ENCODE data around the gene RER1.

The RER1 gene

GRCh38 chr1:2391041-2391930, at the start of gene RER1, which contains the start of gene MORN1:
TSS of gene RER1 (plus strand) at chr1:2391841. CDS start at chr1:2395791, 3,950 bp downstream.
TSS of gene MORN1 (minus strand) at chr1:2391554. CDS start at chr1:2391533, 21 bp downstream.
- peak; percentile 96 to 99 (median 98) for DNase-seq

- no peak for DNase-seq
Observed at GRCh38 chr1:2342384-2343022, 49.1 kb upstream of the RER1 start.

- no peak for DNase-seq
Observed at GRCh38 chr1:2343023-2343935, 48.4 kb upstream of the RER1 start.

- no peak for DNase-seq
Observed at GRCh38 chr1:2344121-2344681, 47.4 kb upstream of the RER1 start.

- no peak for DNase-seq
Observed at GRCh38 chr1:2344744-2345296, 46.8 kb upstream of the RER1 start.

- DNase-seq, result no peak
Observed at GRCh38 chr1:2345297-2346075, 46.2 kb upstream of the RER1 start.

- DNase-seq, result no peak
Observed at GRCh38 chr1:2346691-2347408, 44.8 kb upstream of the RER1 start.

- DNase-seq, result no peak
Observed at GRCh38 chr1:2347409-2347785, 44.2 kb upstream of the RER1 start.

- no peak for DNase-seq
Observed at GRCh38 chr1:2347896-2348295, 43.7 kb upstream of the RER1 start.

- no peak for DNase-seq
Observed at GRCh38 chr1:2348346-2349325, 43.0 kb upstream of the RER1 start.

- DNase-seq, result no peak
Observed at GRCh38 chr1:2349806-2350205, 41.8 kb upstream of the RER1 start.

GRCh38 chr1:2350501-2350900, 41.1 kb upstream of the RER1 start:
- no peak for DNase-seq

- DNase-seq, result no peak
Observed at GRCh38 chr1:2350911-2351655, 40.6 kb upstream of the RER1 start.

- DNase-seq, result no peak
Observed at GRCh38 chr1:2351723-2352122, 39.9 kb upstream of the RER1 start.

GRCh38 chr1:2352341-2352896, 39.2 kb upstream of the RER1 start:
- DNase-seq, result no peak

- DNase-seq, result no peak
Observed at GRCh38 chr1:2352897-2353550, 38.6 kb upstream of the RER1 start.

GRCh38 chr1:2353551-2354438, 37.8 kb upstream of the RER1 start:
- DNase-seq, result no peak
